Amniotic epithelial cell (primary cell): ENCODE data around the gene NPHS2.

Experiments
- DNase-seq: peaks from one replicate; pipeline ENCODE4 v3.0.0-alpha.2; 2010; ENCODE audit warnings: low read depth

NPHS2 gene

DNA sequence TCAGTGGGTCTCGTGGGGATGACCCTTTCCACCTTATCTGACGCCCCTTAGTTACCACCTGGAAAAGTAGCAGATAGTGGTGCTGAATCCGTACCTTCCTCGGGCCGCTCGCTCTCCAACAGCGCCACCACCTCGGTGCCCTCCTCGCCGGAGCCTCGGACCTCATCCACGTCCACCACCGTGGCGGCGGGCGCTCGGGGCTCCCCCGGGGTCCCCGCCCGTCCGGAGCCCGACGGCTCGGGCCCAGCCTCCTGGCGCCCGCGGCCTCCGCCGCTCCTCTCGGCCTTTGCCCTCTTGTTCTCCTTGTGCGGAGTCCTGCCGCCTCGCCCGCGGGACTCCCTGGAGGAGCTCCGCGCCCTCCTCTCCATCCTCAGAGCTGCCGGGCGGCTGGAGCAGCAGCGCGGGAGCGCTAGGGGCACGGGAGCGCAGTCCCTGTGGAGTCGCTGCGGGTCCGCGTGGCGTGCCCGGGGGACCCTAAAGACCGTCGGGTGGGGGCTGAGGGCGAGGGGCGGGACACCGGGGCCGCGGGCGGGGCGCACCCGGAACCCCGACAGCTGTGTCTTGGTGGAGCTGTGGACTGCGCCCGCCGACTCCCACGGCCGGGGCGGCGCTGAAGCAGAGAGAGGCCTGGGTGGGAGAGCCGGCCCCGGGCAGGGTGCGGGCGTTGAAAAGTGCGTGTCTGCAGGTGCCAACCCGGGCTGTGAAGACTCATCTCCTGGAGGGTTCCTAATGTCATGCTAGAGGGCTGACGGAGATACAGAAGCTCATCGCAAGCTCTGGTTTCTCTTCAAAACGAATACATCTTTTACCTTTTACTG lies at the start of gene NPHS2:
TSS of gene NPHS2 (minus strand) at position 452 of the 818 bp plus-strand sequence. CDS start at position 368, 84 bp downstream.
- no peak for DNase-seq

- no peak for DNase-seq
Measured at GRCh38 chr1:179612361-179612760, 36.6 kb upstream of the NPHS2 start.

DNA sequence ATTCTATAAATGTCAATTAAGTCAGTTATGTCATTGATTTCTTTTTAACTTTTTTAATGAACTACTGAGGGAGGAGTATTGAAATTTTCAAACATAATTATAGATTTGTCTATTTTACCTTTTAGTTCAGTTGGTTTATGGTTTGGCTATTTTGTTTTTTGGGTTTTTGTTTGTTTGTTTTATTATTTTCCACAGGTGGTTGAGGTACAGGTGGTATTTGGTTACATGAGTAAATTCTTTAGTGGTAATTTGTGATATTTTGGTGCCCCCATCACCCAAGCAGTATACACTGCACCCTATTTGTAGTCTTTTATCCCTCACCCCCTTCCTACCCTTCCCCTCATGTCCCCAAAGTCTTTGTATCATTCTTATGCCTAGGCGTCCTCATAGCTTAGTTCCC lies 25.3 kb upstream of the NPHS2 start:
- no peak for DNase-seq

- DNase-seq: peak; percentile 26
Measured at GRCh38 chr1:179599623-179600249, 24.0 kb upstream of the NPHS2 start.

DNA sequence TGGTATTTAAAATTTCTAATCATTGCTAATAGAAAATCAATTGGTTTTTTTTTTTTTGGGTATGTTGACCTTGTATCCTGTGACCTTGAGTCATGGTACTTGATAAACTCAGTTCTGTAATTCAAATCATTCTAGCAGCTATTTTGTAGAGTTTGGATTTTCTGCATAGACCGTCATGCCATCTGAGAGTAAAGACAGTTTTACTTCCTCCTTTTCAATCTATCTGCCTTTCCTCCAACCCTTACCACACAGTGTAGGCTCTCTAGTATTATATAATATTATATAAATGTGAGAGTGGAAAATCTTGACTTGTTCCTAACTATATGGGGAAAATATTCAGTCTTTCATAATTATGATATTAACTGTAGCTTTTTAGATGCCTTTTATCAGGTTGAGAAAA lies 22.9 kb upstream of the NPHS2 start:
- no peak for DNase-seq

GRCh38 chr1:179591592-179592580 lies 16.1 kb upstream of the NPHS2 start, which contains the start of gene TDRD5:
TDRD5 (plus strand) TSS chr1:179591832; CDS start chr1:179592616, 784 bp downstream.
- DNase-seq: no peak

DNA sequence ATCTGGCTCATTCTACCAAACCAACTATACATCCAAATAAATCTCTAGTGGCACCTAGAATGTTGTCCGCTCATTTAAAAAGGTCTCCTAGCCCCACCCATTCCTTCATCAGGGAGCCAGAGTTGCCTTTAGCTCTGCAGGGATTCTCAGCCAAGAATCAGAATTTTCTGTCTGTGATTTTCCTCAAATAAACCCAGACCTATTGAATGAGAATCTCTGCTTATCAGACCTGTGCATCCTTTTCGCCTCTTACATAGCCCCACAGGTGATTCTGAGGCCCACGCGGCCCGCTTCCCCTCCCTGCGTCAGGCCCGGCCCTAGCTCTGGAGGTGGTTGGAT lies 15.5 kb upstream of the NPHS2 start:
- DNase-seq: no peak

GRCh38 chr1:179590671-179591070 lies 14.9 kb upstream of the NPHS2 start:
- DNase-seq: no peak

- peak; percentile 1 for DNase-seq
Measured at GRCh38 chr1:179589509-179589908, 13.8 kb upstream of the NPHS2 start.

GRCh38 chr1:179588425-179589024 lies 12.8 kb upstream of the NPHS2 start:
- no peak for DNase-seq

DNA sequence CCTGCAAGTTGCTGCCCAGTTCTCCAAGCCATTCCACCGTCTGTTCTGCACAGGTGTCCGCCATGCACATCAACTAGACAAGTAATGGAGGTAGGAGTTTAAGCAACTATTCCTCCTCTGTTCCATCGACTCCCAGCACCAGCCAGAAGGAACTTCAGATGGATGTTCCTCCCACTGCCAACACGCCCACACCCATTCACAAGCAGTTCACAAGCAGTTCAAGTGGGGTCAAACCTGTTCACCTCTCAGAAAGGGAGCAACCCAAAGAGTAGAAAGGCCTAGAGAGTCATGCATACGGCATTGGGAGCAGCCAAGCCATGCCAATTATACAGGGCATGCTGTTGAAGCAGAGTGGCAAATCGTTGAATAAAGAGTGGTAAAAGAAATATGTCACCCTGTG lies 11.6 kb upstream of the NPHS2 start:
- no peak for DNase-seq

DNA sequence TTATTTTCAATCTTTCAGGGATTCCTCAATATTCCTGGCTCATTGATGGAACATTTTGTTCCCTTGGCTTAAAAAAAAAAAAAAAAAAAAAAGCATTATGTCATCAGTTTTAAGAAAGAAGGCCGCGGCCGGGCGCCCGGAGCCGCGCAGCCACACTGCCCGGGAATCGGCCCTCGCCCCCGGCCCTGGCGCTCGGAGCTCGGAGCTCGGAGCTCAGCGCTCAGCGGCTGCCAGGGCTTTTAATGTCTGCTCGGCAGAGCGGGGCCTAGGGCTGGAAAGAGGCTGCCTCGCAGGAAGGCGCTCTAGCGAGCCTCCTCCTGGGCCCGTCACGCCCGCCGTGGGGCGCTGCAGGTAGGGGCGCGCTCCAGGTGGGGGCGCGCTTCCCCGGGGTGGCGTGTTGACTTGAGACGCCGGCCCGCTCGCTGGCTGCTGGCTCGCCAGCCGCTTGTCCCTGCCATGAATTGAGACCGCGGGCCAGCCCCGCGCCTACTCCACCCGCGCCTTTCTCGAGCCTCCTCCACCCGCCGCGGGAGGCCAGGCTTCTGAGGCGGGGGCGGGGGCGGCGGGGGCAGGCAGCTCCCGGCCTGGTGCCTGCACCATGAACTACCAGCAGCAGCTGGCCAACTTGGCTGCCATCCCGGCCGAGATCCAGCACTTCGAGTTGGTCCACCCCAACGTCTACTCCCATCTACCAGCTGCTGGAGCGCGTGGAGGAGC lies 10.5 kb upstream of the NPHS2 start:
- peak; percentile 9 for DNase-seq

DNA sequence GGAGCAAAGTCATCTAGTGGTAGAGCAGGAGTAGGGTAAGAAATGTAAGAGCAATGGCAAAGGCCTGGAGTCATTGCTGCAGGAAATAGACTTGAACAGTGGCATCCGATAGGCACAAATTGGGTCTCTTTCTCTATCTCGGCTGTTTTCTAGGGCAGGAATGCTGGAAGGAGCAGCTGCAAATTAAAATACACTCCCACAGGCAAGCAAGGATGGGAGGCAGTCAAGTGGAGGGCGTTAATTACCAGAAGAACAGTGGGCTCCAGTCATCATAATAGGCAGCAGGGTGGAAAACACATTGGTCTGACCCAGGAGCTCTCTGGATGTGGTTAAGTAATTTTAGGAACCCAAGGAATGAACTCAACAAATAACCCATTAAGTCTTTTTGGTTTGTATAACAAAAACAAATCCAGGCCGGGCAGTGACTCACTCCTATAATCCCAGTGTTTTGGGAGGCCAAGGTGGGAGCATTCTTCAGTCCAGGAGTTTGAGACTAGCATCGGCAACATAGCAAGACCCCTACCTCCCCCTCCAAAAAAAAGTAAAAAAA lies 8.1 kb upstream of the NPHS2 start:
- DNase-seq: no peak

- no peak for DNase-seq
Measured at GRCh38 chr1:179576509-179576908, 761 bp upstream of the NPHS2 start.

- DNase-seq: no peak
Measured at GRCh38 chr1:179558078-179558477, 17.7 kb downstream of the NPHS2 start.

DNA sequence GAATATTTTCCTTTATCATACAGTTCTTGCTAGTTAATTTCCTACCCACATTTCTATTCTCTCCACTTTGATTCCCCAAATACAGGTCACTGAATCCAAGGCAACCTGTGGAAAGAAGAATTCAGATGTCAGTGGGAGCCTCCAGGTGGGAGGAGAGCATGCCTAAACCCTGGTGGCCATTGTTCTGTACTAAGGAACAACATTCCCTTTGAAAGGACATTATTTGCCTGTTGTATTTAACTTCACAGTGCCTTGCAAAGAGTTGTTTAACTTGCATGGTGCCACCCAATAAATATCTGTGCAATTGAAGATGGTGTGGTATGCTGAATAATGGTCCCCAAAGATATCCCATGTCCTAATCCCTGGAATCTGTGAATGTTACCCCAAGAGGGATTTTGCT lies 21.3 kb downstream of the NPHS2 start:
- no peak for DNase-seq

DNA sequence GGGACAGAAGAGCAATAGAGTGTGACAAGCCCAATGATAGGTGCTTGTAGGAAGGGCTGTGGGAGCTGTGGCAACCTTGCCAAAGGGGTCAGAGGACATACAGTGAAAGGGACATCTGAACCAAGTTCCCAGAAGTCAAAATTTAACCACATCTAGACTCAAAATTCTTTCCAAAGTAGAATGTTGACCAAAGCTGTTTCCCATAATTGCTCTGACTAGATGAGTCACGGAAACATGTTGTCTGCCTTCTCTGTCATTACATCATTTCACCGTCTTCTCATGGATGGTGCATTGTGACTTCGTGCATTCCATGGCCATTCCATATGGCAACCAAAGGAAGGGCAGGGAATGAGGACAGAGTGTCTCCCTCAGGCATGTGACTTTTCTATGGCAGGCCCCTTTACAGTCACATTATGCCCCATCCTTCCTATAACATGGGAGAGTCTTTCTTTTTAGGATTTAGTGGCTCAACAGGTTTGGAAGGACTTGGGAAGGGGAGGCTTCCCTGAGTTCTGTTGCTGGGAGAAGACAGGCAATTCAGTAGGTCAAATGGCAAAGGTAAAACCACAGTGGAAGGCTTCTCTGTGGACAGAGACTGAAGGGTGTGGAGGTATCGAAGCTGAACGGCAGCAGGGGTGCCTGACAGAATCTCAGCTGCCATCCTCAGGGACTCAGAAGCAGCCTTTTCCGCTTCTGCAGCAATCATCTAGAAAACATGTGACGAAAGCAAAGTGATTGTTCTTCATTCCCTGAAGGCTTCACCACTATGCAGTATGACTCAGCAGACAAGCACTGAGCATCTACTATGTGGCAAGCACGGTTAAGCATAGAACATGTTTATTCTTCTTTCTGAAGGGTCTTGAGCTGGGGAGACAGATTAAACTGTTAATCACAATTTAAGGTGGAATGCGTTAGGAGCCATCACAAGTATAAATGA lies 24.7 kb downstream of the NPHS2 start:
- peak; percentile 52 for DNase-seq

GRCh38 chr1:179549368-179549700 lies 26.4 kb downstream of the NPHS2 start:
- DNase-seq: no peak

DNA sequence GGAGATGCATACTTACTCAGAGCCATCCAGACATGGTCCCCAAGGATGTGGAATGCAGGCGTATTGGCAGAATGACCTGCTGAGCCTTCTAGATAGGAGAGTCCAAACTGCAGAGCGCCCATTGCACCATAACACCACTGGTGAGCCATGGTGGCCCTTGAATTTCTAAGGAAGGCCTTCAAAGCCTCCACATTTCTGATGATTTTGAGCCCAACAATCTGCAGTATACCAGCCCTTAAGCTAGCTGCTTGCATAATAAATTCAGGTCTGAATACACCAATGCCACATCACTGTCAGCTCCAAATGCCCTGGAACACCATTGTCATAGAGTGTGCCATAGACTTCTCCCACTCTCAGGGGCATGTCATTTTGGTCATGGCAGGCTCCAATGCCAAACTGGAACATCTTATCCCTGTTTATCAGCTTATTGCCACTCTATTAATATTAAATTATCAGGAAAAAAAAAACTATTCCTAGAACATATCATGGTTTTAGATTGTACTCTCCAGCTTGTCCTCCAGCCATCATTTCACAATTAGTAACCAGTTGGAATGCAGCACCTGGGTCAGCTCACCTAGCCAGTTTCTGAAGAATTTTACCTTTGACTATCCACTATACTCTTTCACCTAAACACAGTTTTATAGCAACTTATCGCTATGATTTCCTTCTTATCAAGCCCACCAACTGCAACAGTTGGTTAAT lies 26.9 kb downstream of the NPHS2 start:
- no peak for DNase-seq
